ENCODE results near the gene CUL9. TPM values are rescaled to one million over a fixed set of nuclear protein-coding genes. Genes with fewer than 3 reads are reported as not detected.

Gene CUL9
- polyA plus RNA-seq, 3 donors: 2.9 to 68.8 (median 3.8) TPM

GRCh38 chr6:43254138-43254817, 72.3 kb downstream of the CUL9 start:
- Histone ChIP-seq H2AFZ (ENCODE audit: insufficient read depth, low read depth, low read length, poor library complexity, severe bottlenecking) (no peak overlapping the region), H3K4me2 (replicated peaks; ENCODE audit: extremely low read depth, low read length, poor library complexity, severe bottlenecking) (no peak overlapping the region), H3K27ac (ENCODE audit: low read depth in 1 of 2, low read length in 2 of 2) (no peak overlapping the region), H3K9me3 (replicated peaks in 1 of 2; ENCODE audit: control insufficient read depth in 1 of 2, insufficient read depth in 1 of 2, low read length in 2 of 2) (no peaks in the 10 kb centered on the region), H3K4me1 (ENCODE audit: control insufficient read depth in 1 of 2, insufficient read depth in 2 of 2, low read length in 2 of 2) (no peaks in the 10 kb centered on the region), H3K9ac (ENCODE audit: insufficient read depth, low read length, poor library complexity, severe bottlenecking) (no peak overlapping the region), H3K36me3 (replicated peaks in 1 of 2; ENCODE audit: control insufficient read depth in 1 of 2, insufficient read depth in 2 of 2, low read length in 2 of 2) (no peaks in the 10 kb centered on the region), H3K79me2 (ENCODE audit: insufficient read depth, low read length) (no peaks in the 10 kb centered on the region), H4K20me1 (ENCODE audit: insufficient read depth, low read length) (no peaks in the 10 kb centered on the region), H3K4me3 (replicated peaks in 1 of 3; ENCODE audit: low read depth in 2 of 3, low read length in 3 of 3) (no peak overlapping the region), H3K27me3 (ENCODE audit: control insufficient read depth in 2 of 2, insufficient read depth in 2 of 2, low read length in 2 of 2) (peaks cover 10 to 36% of the 10 kb centered on the region in 2 donors)
- Mint-ChIP-seq H3K9me3 (peaks cover 0 to 6% (median 0%) of the 10 kb centered on the region in 7 donors), H3K27me3 (ENCODE audit: low read depth in 3 of 3) (peaks cover 36 to 49% (median 48%) of the 10 kb centered on the region in 3 donors), H3K4me1 (peaks cover 7% of the 10 kb centered on the region), H3K36me3 (no peaks in the 10 kb centered on the region), H3K27ac (no peak overlapping the region), H3K4me3 (no peak overlapping the region)
- DNase-seq: peak in 1 of 3 donors; percentile 43
- 96% methylated on average over 14 of the region's 15 CpGs for WGBS (ENCODE audit: insufficient coverage)
- intact Hi-C loops (cut with micrococcal nuclease): no loop called here
- no peak for TF ChIP-seq CTCF (IDR thresholded peaks at IDR 0.05)

DNA sequence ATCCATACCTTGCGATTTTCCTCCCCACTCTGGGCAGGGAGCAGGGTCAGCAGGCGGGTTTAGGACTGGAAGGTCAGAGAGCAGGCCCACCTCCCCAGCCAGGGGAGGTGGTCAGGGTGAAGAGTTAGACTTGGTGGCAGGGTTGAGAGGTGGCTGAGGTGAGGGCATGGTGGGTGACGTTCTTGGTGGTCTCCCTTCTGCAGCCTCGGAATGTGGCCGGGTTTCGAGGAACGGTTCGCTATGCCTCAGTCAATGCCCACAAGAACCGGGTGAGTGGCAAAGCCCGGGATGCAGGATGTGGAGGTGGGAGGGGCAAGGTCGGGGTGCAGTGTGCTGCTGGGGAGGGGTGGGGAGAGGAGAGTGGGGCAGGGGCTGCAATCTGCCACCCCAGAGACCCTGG, 72.8 kb downstream of the CUL9 start:
- no peaks in the 10 kb centered on the region for H4K20me1 ChIP-seq (ENCODE audit: insufficient read depth, low read length)
- Mint-ChIP-seq H3K36me3 (no peaks in the 10 kb centered on the region), H3K27me3 (ENCODE audit: low read depth in 3 of 3) (peaks cover 37 to 49% (median 45%) of the 10 kb centered on the region in 3 donors), H3K4me1 (peaks cover 7% of the 10 kb centered on the region), H3K4me3 (no peak overlapping the region), H3K9me3 (peaks cover 0 to 6% (median 0%) of the 10 kb centered on the region in 7 donors), H3K27ac (no peak overlapping the region)
- WGBS (ENCODE audit: insufficient coverage): 74% methylated on average over 6 of the region's 11 CpGs
- intact Hi-C loops (cut with micrococcal nuclease): no loop called here
- H2AFZ ChIP-seq (ENCODE audit: insufficient read depth, low read depth, low read length, poor library complexity, severe bottlenecking): no peak overlapping the region
- TF ChIP-seq CTCF (IDR thresholded peaks at IDR 0.05): no peak
- no peaks in the 10 kb centered on the region for H3K9me3 ChIP-seq (replicated peaks in 1 of 2; ENCODE audit: control insufficient read depth in 1 of 2, insufficient read depth in 1 of 2, low read length in 2 of 2)
- no peaks in the 10 kb centered on the region for H3K4me1 ChIP-seq (ENCODE audit: control insufficient read depth in 1 of 2, insufficient read depth in 2 of 2, low read length in 2 of 2)
- H3K36me3 ChIP-seq (replicated peaks in 1 of 2; ENCODE audit: control insufficient read depth in 1 of 2, insufficient read depth in 2 of 2, low read length in 2 of 2): no peaks in the 10 kb centered on the region
- H3K27ac ChIP-seq (ENCODE audit: low read depth in 1 of 2, low read length in 2 of 2): no peak overlapping the region
- no peaks in the 10 kb centered on the region for H3K79me2 ChIP-seq (ENCODE audit: insufficient read depth, low read length)
- H3K9ac ChIP-seq (ENCODE audit: insufficient read depth, low read length, poor library complexity, severe bottlenecking): no peak overlapping the region
- no peak overlapping the region for H3K4me2 ChIP-seq (replicated peaks; ENCODE audit: extremely low read depth, low read length, poor library complexity, severe bottlenecking)
- DNase-seq: no peak
- peaks cover 10 to 36% of the 10 kb centered on the region in 2 donors for H3K27me3 ChIP-seq (ENCODE audit: control insufficient read depth in 2 of 2, insufficient read depth in 2 of 2, low read length in 2 of 2)
- no peak overlapping the region for H3K4me3 ChIP-seq (replicated peaks in 1 of 3; ENCODE audit: low read depth in 2 of 3, low read length in 3 of 3)

All from CD14-positive monocyte (primary cell).